ENCODE data around the gene RNF32. TPM values are rescaled to one million over a fixed set of nuclear protein-coding genes. Genes with fewer than 3 reads are reported as not detected.
A peak's percentile ranks its signal among the peaks of the same experiment; 100 is the strongest.
"Not testable (repeated sequence)": the region's sequence is repeated elsewhere in the genome, so short reads cannot be mapped to it uniquely, and the experiment has no call there.

Gene RNF32
- total RNA-seq, 1 experiment from 2014 or later, result 1.1 TPM

DNA sequence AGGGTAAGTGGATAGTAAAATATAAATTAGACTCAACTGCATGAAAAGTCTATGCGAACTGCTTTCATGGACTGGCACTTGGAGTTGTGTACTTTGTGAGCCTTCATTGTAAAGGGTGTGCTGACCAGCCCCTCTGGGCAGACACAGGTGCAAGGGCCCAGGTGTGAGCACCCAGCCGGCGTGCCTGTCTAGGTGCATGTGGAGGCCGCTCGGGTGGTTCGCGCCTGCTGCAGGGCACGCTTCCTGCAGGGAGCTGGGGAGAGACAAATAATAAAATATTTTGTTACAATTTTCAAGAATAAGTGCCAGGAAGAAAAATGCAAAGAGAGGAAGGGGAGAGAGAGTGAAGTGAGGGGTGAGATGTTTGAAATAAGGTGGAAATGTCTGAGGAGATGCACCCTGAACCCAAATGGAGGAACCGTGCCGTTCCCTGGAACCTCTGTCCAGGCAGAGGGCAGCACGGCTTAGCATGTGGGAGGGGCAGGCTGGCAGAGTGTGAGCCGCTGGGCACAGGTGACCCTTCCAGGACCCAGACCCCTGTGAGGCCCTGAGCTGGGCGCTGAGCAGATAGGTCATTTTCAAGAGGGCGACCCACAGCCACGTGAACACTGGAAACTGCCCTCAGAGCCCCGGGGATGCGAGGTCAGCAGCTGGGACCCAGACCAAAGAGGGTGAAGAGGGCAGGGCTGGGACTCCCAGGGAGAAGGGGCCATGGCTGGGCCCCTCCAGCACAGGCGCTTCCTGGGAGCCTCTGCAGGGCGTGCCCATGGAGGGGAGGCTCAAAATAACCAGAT lies 28.7 kb downstream of the RNF32 start:
- DNase-seq, result no peak
- H3K4me3 ChIP-seq (ENCODE audit: insufficient read depth, low read depth, low read length), result no peak overlapping the region
- no peaks in the 10 kb centered on the region for H3K27me3 ChIP-seq (ENCODE audit: control insufficient read depth, insufficient read depth, low read length)
- H3K36me3 ChIP-seq (replicated peaks; ENCODE audit: control insufficient read depth, insufficient read depth, low read length), result no peaks in the 10 kb centered on the region

GRCh38 chr7:156673454-156673853 lies 32.9 kb downstream of the RNF32 start:
- no peaks in the 10 kb centered on the region for H3K27me3 ChIP-seq (ENCODE audit: control insufficient read depth, insufficient read depth, low read length)

DNA sequence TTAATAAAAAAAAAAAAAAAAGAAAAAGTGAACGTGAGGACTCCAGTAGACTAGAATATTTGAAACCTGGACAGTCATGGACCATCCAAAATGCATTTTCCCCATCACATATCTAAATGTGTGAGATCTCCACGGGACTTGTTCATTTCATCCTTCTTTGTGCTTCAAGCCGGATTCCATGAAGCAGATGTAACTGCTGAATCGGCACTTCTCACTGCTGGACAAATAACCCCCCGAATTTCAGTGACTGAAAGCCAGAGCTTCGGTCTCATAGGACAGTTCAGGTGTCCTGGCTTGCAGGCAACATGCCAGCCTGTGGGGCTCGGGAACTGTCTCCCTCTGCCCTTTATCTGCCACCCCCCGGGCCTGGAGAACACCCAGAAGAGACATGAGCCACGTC lies 33.3 kb downstream of the RNF32 start:
- Histone ChIP-seq H3K4me3 (ENCODE audit: insufficient read depth, low read depth, low read length) (no peak overlapping the region), H3K36me3 (replicated peaks; ENCODE audit: control insufficient read depth, insufficient read depth, low read length) (peaks cover 5% of the 10 kb centered on the region), H3K27me3 (ENCODE audit: control insufficient read depth, insufficient read depth, low read length) (no peaks in the 10 kb centered on the region)
- DNase-seq, result peak; percentile 8

More at GRCh38 chr7:156673454-156673853, 32.9 kb downstream of the RNF32 start:
- Histone ChIP-seq H3K4me3 (ENCODE audit: insufficient read depth, low read depth, low read length) (no peak overlapping the region), H3K36me3 (replicated peaks; ENCODE audit: control insufficient read depth, insufficient read depth, low read length) (peaks cover 5% of the 10 kb centered on the region)
- DNase-seq, result peak; percentile 62

- peak; percentile 32 for DNase-seq
- Histone ChIP-seq H3K27me3 (ENCODE audit: control insufficient read depth, insufficient read depth, low read length) (no peaks in the 10 kb centered on the region), H3K36me3 (replicated peaks; ENCODE audit: control insufficient read depth, insufficient read depth, low read length) (peaks cover 5% of the 10 kb centered on the region), H3K4me3 (ENCODE audit: insufficient read depth, low read depth, low read length) (no peak overlapping the region)
These were observed 35.1 kb downstream of the RNF32 start for GRCh38 chr7:156675721-156676120.

DNA sequence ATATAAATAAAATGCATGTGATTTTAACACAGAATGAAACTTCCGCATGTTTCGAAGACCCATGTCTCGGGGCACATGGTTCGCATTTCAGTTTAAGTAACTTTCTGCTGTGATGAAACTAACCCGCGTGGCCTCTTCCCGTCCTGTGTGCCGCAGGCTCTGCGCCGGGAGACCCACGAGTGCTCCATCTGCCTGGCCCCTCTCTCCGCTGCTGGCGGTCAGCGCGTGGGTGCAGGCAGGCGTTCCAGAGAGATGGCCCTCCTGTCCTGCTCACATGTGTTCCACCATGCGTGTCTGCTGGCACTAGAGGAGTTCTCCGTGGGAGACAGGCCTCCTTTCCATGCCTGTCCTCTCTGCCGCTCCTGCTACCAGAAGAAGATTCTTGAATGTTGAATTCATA lies 35.7 kb downstream of the RNF32 start:
- DNase-seq, result peak; percentile 23
- H3K36me3 ChIP-seq (replicated peaks; ENCODE audit: control insufficient read depth, insufficient read depth, low read length), result peaks cover 5% of the 10 kb centered on the region
- no peak overlapping the region for H3K4me3 ChIP-seq (ENCODE audit: insufficient read depth, low read depth, low read length)
- H3K27me3 ChIP-seq (ENCODE audit: control insufficient read depth, insufficient read depth, low read length), result no peaks in the 10 kb centered on the region

DNA sequence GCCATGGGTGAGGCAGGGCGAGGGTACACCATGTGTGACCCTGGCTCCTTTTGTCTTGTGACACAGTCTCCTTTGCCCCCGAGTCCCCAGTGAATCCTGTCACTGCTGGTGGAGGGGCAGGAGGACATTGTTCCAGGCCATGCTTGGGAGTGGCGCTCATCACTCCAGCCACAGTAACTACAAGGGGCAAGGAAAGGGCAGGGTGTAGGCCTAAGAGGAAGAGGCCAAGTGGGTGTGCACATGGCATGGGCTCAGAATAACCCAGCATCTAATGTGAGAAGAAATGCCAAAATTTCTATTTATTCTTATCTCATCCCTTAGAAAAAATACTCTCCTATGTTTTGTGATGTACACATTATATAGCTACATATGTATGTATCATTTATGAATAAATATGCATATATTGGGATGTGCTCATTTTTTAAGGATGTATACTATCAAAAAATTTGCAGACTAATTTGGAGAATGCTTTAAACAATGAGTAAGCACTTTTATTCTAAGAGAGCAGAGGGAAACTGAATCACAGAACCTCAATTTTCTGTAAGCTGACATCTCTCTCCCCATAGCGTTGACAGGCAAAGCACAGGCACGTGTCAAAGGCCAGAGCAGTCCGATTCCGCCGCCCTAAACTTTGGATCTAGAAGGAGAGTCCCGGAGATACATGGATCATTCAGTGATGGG lies 36.9 kb downstream of the RNF32 start:
- peaks cover 5% of the 10 kb centered on the region for H3K36me3 ChIP-seq (replicated peaks; ENCODE audit: control insufficient read depth, insufficient read depth, low read length)
- H3K27me3 ChIP-seq (ENCODE audit: control insufficient read depth, insufficient read depth, low read length), result no peaks in the 10 kb centered on the region
- H3K4me3 ChIP-seq (ENCODE audit: insufficient read depth, low read depth, low read length), result no peak overlapping the region
- DNase-seq, result peak; percentile 8

GRCh38 chr7:156680281-156680680 lies 39.7 kb downstream of the RNF32 start:
- Histone ChIP-seq H3K36me3 (replicated peaks; ENCODE audit: control insufficient read depth, insufficient read depth, low read length) (peaks cover 5% of the 10 kb centered on the region), H3K27me3 (ENCODE audit: control insufficient read depth, insufficient read depth, low read length) (no peaks in the 10 kb centered on the region), H3K4me3 (ENCODE audit: insufficient read depth, low read depth, low read length) (no peak overlapping the region)
- DNase-seq, result no peak

DNA sequence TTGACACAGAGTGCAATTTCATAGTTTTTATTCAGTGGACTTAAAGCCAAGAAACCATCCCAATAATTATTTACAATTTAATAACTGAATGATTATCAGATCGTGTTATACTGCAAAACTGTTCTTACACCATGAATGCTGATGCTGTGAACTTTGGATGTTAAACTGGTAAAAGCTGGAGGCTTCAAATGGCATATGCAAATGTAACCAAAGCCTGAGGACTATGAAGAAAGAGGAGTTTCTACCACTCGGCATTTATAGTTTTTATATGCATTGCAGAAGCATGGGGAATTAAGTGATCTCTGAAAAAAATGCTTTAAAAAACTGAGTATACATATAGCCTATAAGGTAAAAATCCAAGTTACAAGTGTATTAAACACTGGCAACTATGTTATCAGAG lies 42.4 kb downstream of the RNF32 start:
- H3K27me3 ChIP-seq (ENCODE audit: control insufficient read depth, insufficient read depth, low read length), result no peaks in the 10 kb centered on the region
- H3K4me3 ChIP-seq (ENCODE audit: insufficient read depth, low read depth, low read length), result no peak overlapping the region
- peaks cover under 1% of the 10 kb centered on the region for H3K36me3 ChIP-seq (replicated peaks; ENCODE audit: control insufficient read depth, insufficient read depth, low read length)
- DNase-seq, result no peak

- H3K27me3 ChIP-seq (ENCODE audit: control insufficient read depth, insufficient read depth, low read length), result no peaks in the 10 kb centered on the region
- H3K4me3 ChIP-seq (ENCODE audit: insufficient read depth, low read depth, low read length), result no peak overlapping the region
- no peaks in the 10 kb centered on the region; the same call in 1 of the 2 replicates for H3K36me3 ChIP-seq (replicated peaks; ENCODE audit: control insufficient read depth, insufficient read depth, low read length)
- no peak for DNase-seq
These were observed 43.7 kb downstream of the RNF32 start for GRCh38 chr7:156684251-156684650.

GRCh38 chr7:156684661-156685060 lies 44.1 kb downstream of the RNF32 start:
- no peaks in the 10 kb centered on the region for H3K27me3 ChIP-seq (ENCODE audit: control insufficient read depth, insufficient read depth, low read length)

DNA sequence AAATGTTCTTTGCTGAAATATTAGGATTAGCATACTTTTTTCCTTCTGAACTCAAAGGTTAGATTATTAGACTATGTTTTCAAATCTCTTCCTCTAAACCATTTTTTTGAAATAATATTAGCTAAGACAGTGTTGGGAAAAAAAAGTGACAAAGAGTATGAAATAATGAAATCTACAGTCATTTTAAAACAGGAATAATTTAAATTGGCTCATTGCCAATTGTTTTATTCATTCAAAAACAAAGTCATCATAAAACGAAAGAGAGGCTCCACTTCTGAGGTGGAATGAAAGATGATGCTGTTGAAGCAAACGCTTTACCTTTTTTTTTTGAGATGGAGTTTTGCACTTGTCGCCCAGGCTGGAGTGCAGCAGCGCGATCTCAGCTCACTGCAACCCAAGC lies 51.2 kb downstream of the RNF32 start:
- no peaks in the 10 kb centered on the region for H3K27me3 ChIP-seq (ENCODE audit: control insufficient read depth, insufficient read depth, low read length)
- no peak for DNase-seq
- no peak overlapping the region for H3K4me3 ChIP-seq (ENCODE audit: insufficient read depth, low read depth, low read length)
- no peaks in the 10 kb centered on the region for H3K36me3 ChIP-seq (replicated peaks; ENCODE audit: control insufficient read depth, insufficient read depth, low read length)

More at GRCh38 chr7:156684661-156685060, 44.1 kb downstream of the RNF32 start:
- DNase-seq, result no peak
- Histone ChIP-seq H3K4me3 (ENCODE audit: insufficient read depth, low read depth, low read length) (no peak overlapping the region), H3K36me3 (replicated peaks; ENCODE audit: control insufficient read depth, insufficient read depth, low read length) (no peaks in the 10 kb centered on the region; the same call in 1 of the 2 replicates)

DNA sequence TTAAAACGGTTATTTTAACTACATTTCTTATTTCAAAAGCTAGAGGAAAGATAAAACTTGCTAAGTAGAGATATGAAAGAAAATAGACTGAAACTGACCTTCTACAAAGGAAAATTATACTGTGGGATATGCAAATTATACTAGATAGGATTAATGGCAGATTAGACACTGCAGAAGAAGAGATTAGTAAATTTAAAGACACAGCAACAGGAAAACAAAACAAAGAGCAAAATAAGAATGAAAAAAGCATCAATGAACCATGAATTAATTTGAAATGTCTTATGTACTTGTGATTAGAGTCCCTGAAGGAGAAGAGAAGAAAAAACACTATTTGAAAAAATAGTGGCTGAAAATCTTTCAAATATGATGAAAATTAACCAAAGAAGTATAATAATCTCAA lies 52.3 kb downstream of the RNF32 start:
- Histone ChIP-seq H3K27me3 (ENCODE audit: control insufficient read depth, insufficient read depth, low read length) (no peaks in the 10 kb centered on the region), H3K4me3 (ENCODE audit: insufficient read depth, low read depth, low read length) (no peak overlapping the region), H3K36me3 (replicated peaks; ENCODE audit: control insufficient read depth, insufficient read depth, low read length) (no peaks in the 10 kb centered on the region)
- no peak for DNase-seq

- DNase-seq, result no peak
- Histone ChIP-seq H3K4me3 (ENCODE audit: insufficient read depth, low read depth, low read length) (no peak overlapping the region), H3K36me3 (replicated peaks; ENCODE audit: control insufficient read depth, insufficient read depth, low read length) (no peaks in the 10 kb centered on the region), H3K27me3 (ENCODE audit: control insufficient read depth, insufficient read depth, low read length) (no peaks in the 10 kb centered on the region)
These were observed 53.1 kb downstream of the RNF32 start for GRCh38 chr7:156693627-156694026.

GRCh38 chr7:156697283-156697682 lies 56.7 kb downstream of the RNF32 start:
- not testable (repeated sequence) for H3K27me3 ChIP-seq (ENCODE audit: control insufficient read depth, insufficient read depth, low read length); H3K36me3 ChIP-seq (replicated peaks; ENCODE audit: control insufficient read depth, insufficient read depth, low read length); H3K4me3 ChIP-seq (ENCODE audit: insufficient read depth, low read depth, low read length); DNase-seq

DNA sequence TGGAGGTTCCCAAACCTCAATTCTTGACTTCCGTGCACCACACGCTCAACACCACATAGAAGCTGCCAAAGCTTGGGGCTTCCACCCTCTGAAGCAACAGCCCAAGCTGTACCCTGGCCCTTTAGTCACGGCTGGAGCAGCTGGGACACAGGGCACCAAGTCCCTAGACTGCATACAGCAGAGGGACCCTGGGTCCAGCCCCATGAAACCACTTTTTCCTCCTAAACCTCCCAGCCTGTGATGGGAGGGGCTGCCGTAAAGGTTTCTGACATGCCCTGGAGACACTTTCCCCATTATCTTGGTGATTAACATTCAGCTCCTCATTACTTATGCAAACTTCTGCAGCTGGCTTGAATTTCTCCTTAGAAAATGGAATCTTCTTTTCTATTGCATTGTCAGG lies 57.9 kb downstream of the RNF32 start:
- H3K27me3 ChIP-seq (ENCODE audit: control insufficient read depth, insufficient read depth, low read length); H3K36me3 ChIP-seq (replicated peaks; ENCODE audit: control insufficient read depth, insufficient read depth, low read length); DNase-seq; H3K4me3 ChIP-seq (ENCODE audit: insufficient read depth, low read depth, low read length): not testable (repeated sequence)
